ENCODE results near the gene PPOX. TPM values are rescaled to one million over a fixed set of nuclear protein-coding genes. Genes with fewer than 3 reads are reported as not detected.

PPOX gene
- total RNA-seq, 2 experiments from 2014 or later: 32.9 to 33.2 TPM

GRCh38 chr1:161219078-161219892, 53.1 kb downstream of the PPOX start:
- Mint-ChIP-seq H3K4me3 (no peak overlapping the region), H3K9me3 (no peaks in the 10 kb centered on the region), H3K27me3 (no peaks in the 10 kb centered on the region), H3K27ac (no peak overlapping the region), H3K4me1 (peaks cover 43% of the 10 kb centered on the region), H3K36me3 (ENCODE audit: low read depth) (peaks cover 9% of the 10 kb centered on the region)
- no peak for DNase-seq
- ChIA-PET POLR2A (interaction anchor here (1.1 to 5.2 kb wide), 2 partner anchors 17 to 155 kb away, joined by 3 to 44 read pairs; partner anchors contain the start of gene NDUFS2), CTCF (interaction anchor here (0.9 to 5.1 kb wide), 6 partner anchors 9 to 163 kb away, joined by 3 to 16 read pairs (median 6); partner anchors contain the start of gene PPOX)

- no peak for DNase-seq
- Mint-ChIP-seq H3K36me3 (ENCODE audit: low read depth) (peaks cover 3% of the 10 kb centered on the region), H3K4me3 (no peak overlapping the region), H3K27me3 (no peaks in the 10 kb centered on the region), H3K27ac (no peak overlapping the region), H3K4me1 (peaks cover 41% of the 10 kb centered on the region), H3K9me3 (no peaks in the 10 kb centered on the region)
- POLR2A ChIA-PET: interaction anchor here (5.2 kb wide), 1 partner anchor 17 kb away, joined by 44 read pairs; the partner anchor contains the start of gene NDUFS2
- CTCF ChIA-PET: interaction anchor here (0.6 to 5.1 kb wide), 7 partner anchors 9 to 162 kb away, joined by 3 to 16 read pairs (median 5); partner anchors contain the start of gene PPOX
These were observed 53.8 kb downstream of the PPOX start for GRCh38 chr1:161220002-161220401.

Other genes starting within 250 kb of the PPOX start
- gene ITLN2, start 211.6 kb upstream of the PPOX start, total RNA-seq: not detected
- gene F11R, start 145.3 kb upstream of the PPOX start, total RNA-seq: 10 to 100 TPM; 13.9 to 16.2 TPM
- gene TSTD1, start 127.5 kb upstream of the PPOX start, total RNA-seq: 10 to 100 TPM; 56.1 to 63.8 TPM
- gene USF1, start 120.4 kb upstream of the PPOX start, total RNA-seq: 10 to 100 TPM; 67.4 to 68.0 TPM
- gene ARHGAP30, start 96.5 kb upstream of the PPOX start, total RNA-seq: 100 to 1,000 TPM; 331 to 339 TPM
- gene NECTIN4, start 76.9 kb upstream of the PPOX start, total RNA-seq: not detected
- 1 to 10 TPM; 1.2 TPM for gene KLHDC9, start 68.1 kb upstream of the PPOX start, total RNA-seq
- gene PFDN2, start 48.4 kb upstream of the PPOX start, total RNA-seq: 10 to 100 TPM; 76.6 to 78.8 TPM
- gene NIT1, start 48.3 kb upstream of the PPOX start, total RNA-seq: 10 to 100 TPM; 50.8 to 51.5 TPM
- gene DEDD, start 33.8 kb upstream of the PPOX start, total RNA-seq: 10 to 100 TPM; 38.2 to 40.0 TPM
- 100 to 1,000 TPM; 103 to 113 TPM for gene UFC1, start 12.4 kb upstream of the PPOX start, total RNA-seq
- 10 to 100 TPM; 32.5 to 34.8 TPM for gene USP21, start 6.9 kb upstream of the PPOX start, total RNA-seq
- gene B4GALT3, start 11.1 kb downstream of the PPOX start, total RNA-seq: 10 to 100 TPM; 55.0 to 56.7 TPM
- gene ADAMTS4, start 32.6 kb downstream of the PPOX start, total RNA-seq: 1 to 10 TPM in 1 of 2 experiments, under 1 TPM in 1; 0.83 to 1.2 TPM
- 10 to 100 TPM; 83.0 to 87.3 TPM for gene NDUFS2, start 35.9 kb downstream of the PPOX start, total RNA-seq
- 1 to 10 TPM; 1.1 to 1.3 TPM for gene FCER1G, start 48.9 kb downstream of the PPOX start, total RNA-seq
- not detected for gene APOA2, start 57.2 kb downstream of the PPOX start, total RNA-seq
- gene TOMM40L, start 59.6 kb downstream of the PPOX start, total RNA-seq: 10 to 100 TPM; 17.4 to 18.1 TPM
- gene NR1I3, start 71.8 kb downstream of the PPOX start, total RNA-seq: not detected
- gene PCP4L1, start 92.3 kb downstream of the PPOX start, total RNA-seq: under 1 TPM in 1 of 2 experiments, not detected in 1; 0.28 TPM
- gene MPZ, start 143.5 kb downstream of the PPOX start, total RNA-seq: 1 to 10 TPM; 5.9 to 8.1 TPM
- gene SDHC, start 148.0 kb downstream of the PPOX start, total RNA-seq: 100 to 1,000 TPM; 172 to 173 TPM
- gene CFAP126, start 201.4 kb downstream of the PPOX start, total RNA-seq: not detected

Data from activated CD4-positive, alpha-beta memory T cell treated with anti-CD3 and anti-CD28 coated beads, Interleukin-2, amount 10 ng/mL, durations not matched to agents 7 days and 5 days (primary cell).